Muscle layer of colon (tissue), 2 donors: ENCODE data around the gene EBP.

Experiments used
- H3K27ac ChIP-seq: one replicate; pipeline ENCODE4 v1.7.0; 2013; ENCODE audit warnings: low read depth, mild to moderate bottlenecking, low read length, moderate library complexity
- H3K27me3 ChIP-seq, 2 donors: one replicate each; pipeline ENCODE4 v1.7.0; 2013; ENCODE audit warnings: low read length in 2 of 2, mild to moderate bottlenecking in 2 of 2; ENCODE audit not compliant: insufficient read depth in 2 of 2, control insufficient read depth in 1 of 2
- H3K36me3 ChIP-seq: one replicate; pipeline ENCODE4 v1.7.0; 2013; ENCODE audit warnings: mild to moderate bottlenecking, low read length; ENCODE audit not compliant: insufficient read depth
- H3K4me1 ChIP-seq: one replicate; pipeline ENCODE4 v1.7.0; 2013; ENCODE audit warnings: mild to moderate bottlenecking, low read length; ENCODE audit not compliant: insufficient read depth
- H3K4me3 ChIP-seq, 2 donors: one replicate each; pipeline ENCODE4 v1.7.0; 2013; ENCODE audit warnings: low read length in 2 of 2, low read depth in 1 of 2, mild to moderate bottlenecking in 1 of 2, moderate library complexity in 1 of 2
- H3K9ac ChIP-seq: one replicate; pipeline ENCODE4 v1.7.0; 2013; ENCODE audit warnings: low read length
- H3K9me3 ChIP-seq: one replicate; pipeline ENCODE4 v1.7.0; 2013; ENCODE audit warnings: mild to moderate bottlenecking, low read length
- donor health status: abdominal sarcoma.
- donor health status: Adenocarcinoma of cecum.

The EBP gene

GRCh38 chrX:48558271-48558670 lies 36.7 kb downstream of the EBP start:
- no peak overlapping the region for H3K9ac ChIP-seq
- no peak overlapping the region for H3K4me3 ChIP-seq
- H3K9me3 ChIP-seq: no peaks in the 10 kb centered on the region
- H3K4me1 ChIP-seq: no peaks in the 10 kb centered on the region
- H3K36me3 ChIP-seq: peaks cover 33% of the 10 kb centered on the region
- H3K27ac ChIP-seq: no peak overlapping the region
- no peaks in the 10 kb centered on the region for H3K27me3 ChIP-seq

GRCh38 chrX:48559636-48560035 lies 38.0 kb downstream of the EBP start:
- peaks cover 33% of the 10 kb centered on the region for H3K36me3 ChIP-seq
- H3K27ac ChIP-seq: no peak overlapping the region
- no peak overlapping the region for H3K9ac ChIP-seq
- H3K9me3 ChIP-seq: no peaks in the 10 kb centered on the region
- H3K4me3 ChIP-seq: no peak overlapping the region
- no peaks in the 10 kb centered on the region for H3K27me3 ChIP-seq
- H3K4me1 ChIP-seq: no peaks in the 10 kb centered on the region

GRCh38 chrX:48560056-48560455 lies 38.4 kb downstream of the EBP start:
- H3K4me1 ChIP-seq: no peaks in the 10 kb centered on the region
- no peaks in the 10 kb centered on the region for H3K27me3 ChIP-seq
- H3K27ac ChIP-seq: no peak overlapping the region
- H3K36me3 ChIP-seq: peaks cover 28% of the 10 kb centered on the region
- no peak overlapping the region for H3K9ac ChIP-seq
- no peak overlapping the region for H3K4me3 ChIP-seq
- H3K9me3 ChIP-seq: no peaks in the 10 kb centered on the region

GRCh38 chrX:48560681-48561080 lies 39.1 kb downstream of the EBP start:
- Histone ChIP-seq H3K4me3 (no peak overlapping the region), H3K36me3 (peaks cover 25% of the 10 kb centered on the region), H3K27me3 (no peaks in the 10 kb centered on the region), H3K9me3 (no peaks in the 10 kb centered on the region), H3K4me1 (no peaks in the 10 kb centered on the region), H3K9ac (no peak overlapping the region), H3K27ac (no peak overlapping the region)

- H3K27ac ChIP-seq: no peak overlapping the region
- no peaks in the 10 kb centered on the region for H3K9me3 ChIP-seq
- no peak overlapping the region for H3K4me3 ChIP-seq
- no peak overlapping the region for H3K9ac ChIP-seq
- no peaks in the 10 kb centered on the region for H3K4me1 ChIP-seq
- peaks cover under 1% of the 10 kb centered on the region for H3K36me3 ChIP-seq
- H3K27me3 ChIP-seq: no peaks in the 10 kb centered on the region
Measured at GRCh38 chrX:48569958-48570357, 48.4 kb downstream of the EBP start.

- H3K4me1 ChIP-seq: peaks cover 14% of the 10 kb centered on the region
Measured at GRCh38 chrX:48573690-48574269, 52.2 kb downstream of the EBP start.

GRCh38 chrX:48574270-48575266 lies 53.0 kb downstream of the EBP start, which contains the start of gene RBM3:
TSS of gene RBM3 (plus strand) at chrX:48574484. CDS start at chrX:48575181, 697 bp downstream.
- Histone ChIP-seq H3K9ac (peak within 1 kb of the TSS; percentile 54), H3K27me3 (no peaks in the 10 kb centered on the region), H3K4me1 (peaks cover 14% of the 10 kb centered on the region), H3K27ac (peak within 1 kb of the TSS; percentile 89), H3K36me3 (peaks cover 29% of the 10 kb centered on the region), H3K9me3 (no peaks in the 10 kb centered on the region), H3K4me3 (peak within 1 kb of the TSS; percentile 65 to 72)

More at GRCh38 chrX:48573690-48574269, 52.2 kb downstream of the EBP start:
- Histone ChIP-seq H3K9ac (no peak overlapping the region), H3K4me3 (peak overlapping the region; percentile 11 to 72), H3K27me3 (no peaks in the 10 kb centered on the region), H3K36me3 (peaks cover 29% of the 10 kb centered on the region), H3K9me3 (no peaks in the 10 kb centered on the region), H3K27ac (peak overlapping the region; percentile 50)

- peak overlapping the region; percentile 54 for H3K9ac ChIP-seq
- peaks cover 29% of the 10 kb centered on the region for H3K36me3 ChIP-seq
- no peaks in the 10 kb centered on the region for H3K9me3 ChIP-seq
- no peaks in the 10 kb centered on the region for H3K27me3 ChIP-seq
- peaks cover 14% of the 10 kb centered on the region for H3K4me1 ChIP-seq
- no peak overlapping the region for H3K27ac ChIP-seq
- H3K4me3 ChIP-seq: peak overlapping the region; percentile 24 to 72
Measured at GRCh38 chrX:48575642-48576041, 54.0 kb downstream of the EBP start.

GRCh38 chrX:48576108-48576507 lies 54.5 kb downstream of the EBP start:
- H3K36me3 ChIP-seq: peaks cover 29% of the 10 kb centered on the region
- H3K4me3 ChIP-seq: peak overlapping the region in 1 of 2 donors; percentile 72
- H3K27ac ChIP-seq: no peak overlapping the region
- no peaks in the 10 kb centered on the region for H3K9me3 ChIP-seq
- peaks cover 14% of the 10 kb centered on the region for H3K4me1 ChIP-seq
- H3K27me3 ChIP-seq: no peaks in the 10 kb centered on the region
- H3K9ac ChIP-seq: no peak overlapping the region
